HG03159 (cell line): ENCODE results near the gene CFL1.
"Not testable (repeated sequence)": the region's sequence is repeated elsewhere in the genome, so short reads cannot be mapped to it uniquely, and the experiment has no call there.

Experiments
- ATAC-seq: cut with Tn5 transposase; IDR thresholded peaks from one replicate; pipeline ENCODE4 v1.9.1; 2021; ENCODE audit warnings: mild to moderate bottlenecking, moderate library complexity; ENCODE audit not compliant: unreplicated experiment

Gene CFL1

GRCh38 chr11:65857853-65858680, at the start of gene CFL1:
CFL1 (minus strand) TSS chr11:65858180; CDS start chr11:65858099, 81 bp downstream.
- peak; percentile 45 for ATAC-seq

GRCh38 chr11:65906602-65907001, 48.6 kb upstream of the CFL1 start:
- no peak for ATAC-seq

- no peak for ATAC-seq
Measured at GRCh38 chr11:65903715-65904114, 45.7 kb upstream of the CFL1 start.

GRCh38 chr11:65903068-65903481, 45.1 kb upstream of the CFL1 start:
- no peak for ATAC-seq

GRCh38 chr11:65900899-65901180, 42.9 kb upstream of the CFL1 start:
- no peak for ATAC-seq

- ATAC-seq = peak; percentile 78
Measured at GRCh38 chr11:65900125-65900898, 42.3 kb upstream of the CFL1 start, which contains the start of gene FOSL1. FOSL1 (minus strand) TSS chr11:65900388; CDS start chr11:65900339, 49 bp downstream.

- ATAC-seq = no peak
Measured at GRCh38 chr11:65899356-65900124, 41.6 kb upstream of the CFL1 start.

GRCh38 chr11:65898656-65899355, 40.8 kb upstream of the CFL1 start:
- ATAC-seq = no peak

GRCh38 chr11:65897020-65897471, 39.1 kb upstream of the CFL1 start:
- ATAC-seq = no peak

- no peak for ATAC-seq
Measured at GRCh38 chr11:65896034-65896999, 38.3 kb upstream of the CFL1 start.

- ATAC-seq = no peak
Measured at GRCh38 chr11:65895482-65895981, 37.6 kb upstream of the CFL1 start.

GRCh38 chr11:65894034-65894591, 36.1 kb upstream of the CFL1 start:
- no peak for ATAC-seq

- no peak for ATAC-seq
Measured at GRCh38 chr11:65892661-65893317, 34.8 kb upstream of the CFL1 start.

- ATAC-seq = not testable (repeated sequence)
Measured at GRCh38 chr11:65892137-65892540, 34.2 kb upstream of the CFL1 start.

- ATAC-seq = no peak
Measured at GRCh38 chr11:65891219-65892136, 33.5 kb upstream of the CFL1 start.

GRCh38 chr11:65890324-65891218, 32.6 kb upstream of the CFL1 start, which contains the start of gene CCDC85B:
CCDC85B (plus strand) TSS chr11:65890673; CDS start chr11:65890784, 111 bp downstream.
- peak; percentile 47 for ATAC-seq
